ENCODE data around the gene ZNF692. TPM values are rescaled to one million over a fixed set of nuclear protein-coding genes. Genes with fewer than 3 reads are reported as not detected.

The ZNF692 gene
- total RNA-seq, 1 donor from 2014 or later: 37.8 TPM

DNA sequence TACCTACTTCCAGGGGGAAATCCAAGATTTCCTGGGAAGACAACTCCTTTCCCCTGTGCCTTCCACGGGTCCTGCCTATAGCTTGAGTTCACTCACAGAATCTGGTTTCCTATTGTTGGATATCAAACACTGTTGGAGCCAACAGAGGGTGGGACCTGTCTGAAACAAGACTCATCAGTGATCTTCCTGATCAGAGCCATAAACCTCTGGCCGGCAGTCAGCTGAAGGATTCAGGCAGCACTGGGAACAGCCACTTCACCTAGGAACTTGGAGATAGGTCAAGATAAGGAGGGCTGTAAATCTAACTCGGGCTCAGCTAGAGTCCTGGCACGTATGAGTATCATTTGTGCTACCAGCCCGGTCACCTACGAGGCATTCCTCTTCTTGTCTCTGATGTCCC, 56.4 kb downstream of the ZNF692 start:
- no peak overlapping the region for H2AFZ ChIP-seq (replicated peaks)
- Mint-ChIP-seq H3K36me3 (no peaks in the 10 kb centered on the region), H3K4me3 (no peak overlapping the region), H3K27ac (no peak overlapping the region), H3K27me3 (ENCODE audit: insufficient read depth, low read depth) (peaks cover 4% of the 10 kb centered on the region), H3K4me1 (no peaks in the 10 kb centered on the region), H3K9me3 (peaks cover 2% of the 10 kb centered on the region)
- TF ChIP-seq, protein P1, sequence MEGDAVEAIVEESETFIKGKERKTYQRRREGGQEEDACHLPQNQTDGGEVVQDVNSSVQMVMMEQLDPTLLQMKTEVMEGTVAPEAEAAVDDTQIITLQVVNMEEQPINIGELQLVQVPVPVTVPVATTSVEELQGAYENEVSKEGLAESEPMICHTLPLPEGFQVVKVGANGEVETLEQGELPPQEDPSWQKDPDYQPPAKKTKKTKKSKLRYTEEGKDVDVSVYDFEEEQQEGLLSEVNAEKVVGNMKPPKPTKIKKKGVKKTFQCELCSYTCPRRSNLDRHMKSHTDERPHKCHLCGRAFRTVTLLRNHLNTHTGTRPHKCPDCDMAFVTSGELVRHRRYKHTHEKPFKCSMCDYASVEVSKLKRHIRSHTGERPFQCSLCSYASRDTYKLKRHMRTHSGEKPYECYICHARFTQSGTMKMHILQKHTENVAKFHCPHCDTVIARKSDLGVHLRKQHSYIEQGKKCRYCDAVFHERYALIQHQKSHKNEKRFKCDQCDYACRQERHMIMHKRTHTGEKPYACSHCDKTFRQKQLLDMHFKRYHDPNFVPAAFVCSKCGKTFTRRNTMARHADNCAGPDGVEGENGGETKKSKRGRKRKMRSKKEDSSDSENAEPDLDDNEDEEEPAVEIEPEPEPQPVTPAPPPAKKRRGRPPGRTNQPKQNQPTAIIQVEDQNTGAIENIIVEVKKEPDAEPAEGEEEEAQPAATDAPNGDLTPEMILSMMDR (IDR thresholded peaks at IDR 0.05): no peak
- TF ChIP-seq EZH2phosphoT487 (IDR thresholded peaks at IDR 0.05): no peak
- no peak for TF ChIP-seq EZH2 (IDR thresholded peaks at IDR 0.05)
- no peak for DNase-seq (ENCODE audit: low spot score)
- H3K27me3 ChIP-seq: no peaks in the 10 kb centered on the region
- no peaks in the 10 kb centered on the region for H4K20me1 ChIP-seq (ENCODE audit: low read depth)
- H3K79me2 ChIP-seq (ENCODE audit: low read depth): no peaks in the 10 kb centered on the region
- H3K9me3 ChIP-seq (ENCODE audit: low read depth): peaks cover 12% of the 10 kb centered on the region
- H3K4me3 ChIP-seq: no peak overlapping the region
- no peak overlapping the region for H3K27ac ChIP-seq
- H3K9ac ChIP-seq: no peak overlapping the region
- no peaks in the 10 kb centered on the region for H3K4me1 ChIP-seq
- no peak overlapping the region for H3K4me2 ChIP-seq
- H3F3A ChIP-seq (ENCODE audit: low read depth): no peaks in the 10 kb centered on the region
- H3K36me3 ChIP-seq: no peaks in the 10 kb centered on the region

GRCh38 chr1:248800459-248800858, 58.4 kb downstream of the ZNF692 start:
- no peak overlapping the region for H3K4me2 ChIP-seq
- H3K9ac ChIP-seq: no peak overlapping the region
- TF ChIP-seq EZH2 (IDR thresholded peaks at IDR 0.05): no peak
- TF ChIP-seq, protein P1 (IDR thresholded peaks at IDR 0.05): no peak
- TF ChIP-seq EZH2phosphoT487 (IDR thresholded peaks at IDR 0.05): no peak
- Mint-ChIP-seq H3K36me3 (no peaks in the 10 kb centered on the region), H3K27me3 (ENCODE audit: insufficient read depth, low read depth) (peaks cover 6% of the 10 kb centered on the region), H3K27ac (no peak overlapping the region), H3K4me3 (no peak overlapping the region), H3K9me3 (peaks cover 5% of the 10 kb centered on the region), H3K4me1 (no peaks in the 10 kb centered on the region)
- H3K9me3 ChIP-seq (ENCODE audit: low read depth): peaks cover 12% of the 10 kb centered on the region
- H4K20me1 ChIP-seq (ENCODE audit: low read depth): no peaks in the 10 kb centered on the region
- no peak for DNase-seq (ENCODE audit: low spot score)
- H2AFZ ChIP-seq (replicated peaks): no peak overlapping the region
- H3K27ac ChIP-seq: no peak overlapping the region
- H3F3A ChIP-seq (ENCODE audit: low read depth): no peaks in the 10 kb centered on the region
- no peaks in the 10 kb centered on the region for H3K36me3 ChIP-seq
- H3K79me2 ChIP-seq (ENCODE audit: low read depth): no peaks in the 10 kb centered on the region
- no peaks in the 10 kb centered on the region for H3K4me1 ChIP-seq
- no peak overlapping the region for H3K4me3 ChIP-seq
- no peaks in the 10 kb centered on the region for H3K27me3 ChIP-seq

Small RNA genes lying within 50 kb of the gene (microRNA-seq; reads per million reads assigned to microRNA genes)
- 1.3 reads per million for gene MIR3124

Small RNA genes lying within 50 kb of the gene (small RNA-seq; reads per million reads assigned to genes)
- not detected for gene MIR3124

Other genes starting within 250 kb of the ZNF692 start
- not detected in 2 replicates for gene OR2T11, start 224.0 kb downstream of the ZNF692 start, total RNA-seq (ENCODE audit: low replicate concordance)
- gene OR2T35, start 213.8 kb downstream of the ZNF692 start, total RNA-seq (ENCODE audit: low replicate concordance): not detected in 2 replicates
- gene OR2T27, start 203.6 kb downstream of the ZNF692 start, total RNA-seq (ENCODE audit: low replicate concordance): not detected in 2 replicates
- not detected in 2 replicates for gene OR14I1, start 156.3 kb downstream of the ZNF692 start, total RNA-seq (ENCODE audit: low replicate concordance)
- gene LYPD8, start 103.3 kb downstream of the ZNF692 start, total RNA-seq (ENCODE audit: low replicate concordance): not detected in 2 replicates
- 9.6 and 30.8 TPM in 2 replicates for gene SH3BP5L, start 33.2 kb downstream of the ZNF692 start, total RNA-seq (ENCODE audit: low replicate concordance)
- gene ZNF672, start 20.9 kb downstream of the ZNF692 start, total RNA-seq (ENCODE audit: low replicate concordance): 16.9 and 35.5 TPM in 2 replicates
- 7.9 and 11.2 TPM in 2 replicates for gene PGBD2, start 47.1 kb upstream of the ZNF692 start, total RNA-seq (ENCODE audit: low replicate concordance)

All from neural progenitor cell (in vitro differentiated cells).